Stimulated activated naive CD8-positive, alpha-beta T cell treated with anti-CD3 and anti-CD28 coated beads, Interleukin-15, amount 100 ng/mL, for 72 hours (primary cell): Measurements from ENCODE around the gene HOXA7.

ENCODE experiments used
- ATAC-seq: fragments of 150-1000 bp; cut with Tn5 transposase; 2 replicates; pipeline ENCODE4 v1.10.0; 2021; ENCODE audit warnings: mild to moderate bottlenecking, moderate library complexity
- DNase-seq, 2 donors: peaks; one replicate each; pipeline ENCODE4 v3.0.0; 2021 to 2022
- H3K27ac Mint-ChIP-seq, 2 donors: one replicate each; pipeline ENCODE4 v1.8.0; 2022; ENCODE audit warnings: mild to moderate bottlenecking in 2 of 2, mixed read lengths in 2 of 2, moderate library complexity in 2 of 2
- H3K27me3 Mint-ChIP-seq: one replicate; pipeline ENCODE4 v1.8.0; 2022; ENCODE audit warnings: mixed read lengths
- H3K4me1 Mint-ChIP-seq: one replicate; pipeline ENCODE4 v1.8.0; 2022; ENCODE audit warnings: mild to moderate bottlenecking, mixed read lengths
- H3K4me3 Mint-ChIP-seq, 2 donors: one replicate each; pipeline ENCODE4 v1.8.0; 2022; ENCODE audit warnings: mild to moderate bottlenecking in 2 of 2, mixed read lengths in 2 of 2, moderate library complexity in 1 of 2
- H3K9me3 Mint-ChIP-seq, 2 donors: one replicate each; pipeline ENCODE4 v1.8.0; 2022; ENCODE audit warnings: mixed read lengths in 2 of 2

HOXA7 gene

GRCh38 chr7:27133409-27134231 lies 22.9 kb downstream of the HOXA7 start:
- peak overlapping the region in 1 of 2 donors; percentile 31 for H3K4me3 Mint-ChIP-seq
- DNase-seq (no peak), ATAC-seq (no peak)
- H3K27me3 Mint-ChIP-seq, result peaks cover 70% of the 10 kb centered on the region
- H3K27ac Mint-ChIP-seq, result peak overlapping the region; percentile 34 to 83
- H3K9me3 Mint-ChIP-seq, result no peaks in the 10 kb centered on the region
- H3K4me1 Mint-ChIP-seq, result peaks cover 32% of the 10 kb centered on the region

DNA sequence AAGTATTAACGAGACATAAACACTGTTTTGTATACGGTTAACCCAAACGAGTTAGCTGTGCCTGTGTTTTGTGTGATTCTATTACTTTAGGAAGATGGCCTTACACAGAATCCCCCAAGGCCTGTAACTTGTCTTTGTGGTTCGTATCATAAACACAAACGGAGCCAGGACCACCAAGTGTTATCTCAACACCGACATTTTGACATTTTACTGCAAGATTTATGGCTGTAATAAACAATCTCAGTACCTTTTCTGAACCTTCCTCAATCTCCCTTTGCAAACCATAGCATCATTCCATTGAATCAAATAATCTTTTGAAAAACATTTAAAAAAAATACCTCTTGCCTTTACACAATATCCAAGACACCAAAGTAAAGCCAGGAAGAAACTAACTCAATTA lies 23.5 kb downstream of the HOXA7 start:
- Mint-ChIP-seq H3K27ac (no peak overlapping the region), H3K4me3 (no peak overlapping the region), H3K9me3 (no peaks in the 10 kb centered on the region), H3K4me1 (peaks cover 32% of the 10 kb centered on the region), H3K27me3 (peaks cover 70% of the 10 kb centered on the region)
- DNase-seq (no peak), ATAC-seq (no peak)

DNA sequence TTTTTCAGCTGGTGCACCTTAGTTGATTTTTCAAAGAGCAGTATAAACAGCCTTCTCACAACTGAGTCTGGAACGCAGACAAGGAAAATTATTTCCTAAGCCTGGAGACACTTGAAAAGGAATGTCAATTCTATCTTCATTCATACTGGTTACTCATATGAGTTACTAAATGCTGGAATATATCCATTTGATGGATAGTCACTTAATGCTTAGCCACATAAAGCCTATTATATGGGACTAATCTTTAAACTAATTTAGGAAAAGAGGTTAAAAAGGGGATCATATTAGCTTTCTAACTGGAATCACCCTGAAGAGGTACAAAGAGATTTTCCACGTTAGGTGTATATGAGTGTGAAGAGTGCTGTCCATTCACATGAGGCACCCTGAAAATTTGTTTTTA lies 24.3 kb downstream of the HOXA7 start:
- Mint-ChIP-seq H3K27ac (no peak overlapping the region), H3K4me3 (no peak overlapping the region), H3K4me1 (peaks cover 30% of the 10 kb centered on the region), H3K9me3 (no peaks in the 10 kb centered on the region), H3K27me3 (peaks cover 70% of the 10 kb centered on the region)
- DNase-seq (no peak), ATAC-seq (no peak)

DNA sequence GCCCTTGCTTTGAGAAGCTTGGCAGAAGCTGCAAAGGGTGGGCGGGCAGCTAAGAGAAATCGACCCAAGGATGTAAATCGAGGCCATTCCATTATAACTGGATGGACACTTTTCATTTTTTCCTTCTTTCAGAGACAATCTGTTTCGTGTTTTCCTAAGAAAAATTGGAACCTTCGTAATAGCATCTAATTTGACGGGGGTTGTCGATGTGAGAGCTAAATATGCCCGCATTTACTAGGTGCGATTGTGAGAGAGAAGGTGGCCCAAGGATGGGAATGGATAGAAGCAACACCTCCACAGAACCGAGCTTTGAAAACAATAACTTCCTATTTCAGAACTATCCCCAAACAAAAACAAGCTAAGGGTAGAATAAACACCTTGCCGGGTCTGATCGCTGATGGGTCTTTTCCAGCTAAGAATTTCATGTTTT lies 25.1 kb downstream of the HOXA7 start:
- peak overlapping the region in 1 of 2 donors; percentile 67 for H3K27ac Mint-ChIP-seq
- no peak for DNase-seq
- H3K4me1 Mint-ChIP-seq, result peaks cover 27% of the 10 kb centered on the region
- no peaks in the 10 kb centered on the region for H3K9me3 Mint-ChIP-seq
- peaks cover 66% of the 10 kb centered on the region for H3K27me3 Mint-ChIP-seq
- peak overlapping the region; percentile 58 to 69 for H3K4me3 Mint-ChIP-seq
- no peak for ATAC-seq

DNA sequence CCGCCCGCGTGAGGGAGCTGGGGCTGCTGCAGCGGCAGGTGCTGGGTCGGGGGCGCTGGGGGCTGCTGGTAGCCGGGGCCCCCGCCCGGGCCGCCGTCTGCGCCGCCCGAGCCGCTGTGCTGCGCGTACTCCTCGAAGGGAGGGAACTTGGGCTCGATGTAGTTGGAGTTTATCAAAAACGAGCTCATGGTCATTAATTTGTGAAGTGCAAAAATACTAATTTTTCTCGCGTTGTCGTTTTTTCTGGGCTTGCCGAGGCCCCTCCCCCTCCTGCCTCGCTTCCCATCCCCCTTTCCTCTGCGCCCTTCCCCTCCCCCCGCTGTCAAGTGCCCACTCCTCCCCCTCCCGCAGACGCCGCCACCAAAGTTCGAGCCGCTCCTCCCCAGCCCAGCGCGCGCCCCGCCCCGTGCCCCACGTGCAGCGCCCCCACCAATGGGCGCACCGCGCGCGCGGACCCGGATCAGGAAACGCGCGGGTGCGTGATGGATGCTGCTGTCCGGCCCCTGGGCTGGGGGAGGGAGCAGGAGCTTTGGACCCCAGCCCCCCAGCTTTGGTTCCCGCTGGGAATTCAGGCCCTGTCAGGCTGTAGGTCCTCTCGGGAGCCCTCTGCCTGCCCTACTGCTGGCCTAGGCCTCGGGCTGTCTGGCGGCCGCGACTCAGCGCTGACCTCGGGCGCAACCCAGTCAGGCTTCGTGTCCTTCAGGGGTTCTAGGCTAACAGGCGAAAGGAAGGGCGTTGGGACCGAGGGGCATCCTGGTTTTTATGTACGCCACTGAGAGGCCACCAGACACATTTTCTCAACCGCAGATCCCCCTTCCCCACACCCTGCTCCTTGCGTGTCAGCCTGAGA lies 25.7 kb downstream of the HOXA7 start, which contains the start of gene HOXA4:
TSS of gene HOXA4 (minus strand) at position 218 of the 850 bp plus-strand sequence. CDS start at position 194, 24 bp downstream.
- Mint-ChIP-seq H3K9me3 (no peaks in the 10 kb centered on the region), H3K27ac (peak within 1 kb of the TSS; percentile 61 to 67), H3K4me3 (peak within 1 kb of the TSS; percentile 58 to 74), H3K4me1 (peaks cover 21% of the 10 kb centered on the region), H3K27me3 (peaks cover 64% of the 10 kb centered on the region)
- DNase-seq (peak; percentile 72 to 80), ATAC-seq (peak; percentile 77)

DNA sequence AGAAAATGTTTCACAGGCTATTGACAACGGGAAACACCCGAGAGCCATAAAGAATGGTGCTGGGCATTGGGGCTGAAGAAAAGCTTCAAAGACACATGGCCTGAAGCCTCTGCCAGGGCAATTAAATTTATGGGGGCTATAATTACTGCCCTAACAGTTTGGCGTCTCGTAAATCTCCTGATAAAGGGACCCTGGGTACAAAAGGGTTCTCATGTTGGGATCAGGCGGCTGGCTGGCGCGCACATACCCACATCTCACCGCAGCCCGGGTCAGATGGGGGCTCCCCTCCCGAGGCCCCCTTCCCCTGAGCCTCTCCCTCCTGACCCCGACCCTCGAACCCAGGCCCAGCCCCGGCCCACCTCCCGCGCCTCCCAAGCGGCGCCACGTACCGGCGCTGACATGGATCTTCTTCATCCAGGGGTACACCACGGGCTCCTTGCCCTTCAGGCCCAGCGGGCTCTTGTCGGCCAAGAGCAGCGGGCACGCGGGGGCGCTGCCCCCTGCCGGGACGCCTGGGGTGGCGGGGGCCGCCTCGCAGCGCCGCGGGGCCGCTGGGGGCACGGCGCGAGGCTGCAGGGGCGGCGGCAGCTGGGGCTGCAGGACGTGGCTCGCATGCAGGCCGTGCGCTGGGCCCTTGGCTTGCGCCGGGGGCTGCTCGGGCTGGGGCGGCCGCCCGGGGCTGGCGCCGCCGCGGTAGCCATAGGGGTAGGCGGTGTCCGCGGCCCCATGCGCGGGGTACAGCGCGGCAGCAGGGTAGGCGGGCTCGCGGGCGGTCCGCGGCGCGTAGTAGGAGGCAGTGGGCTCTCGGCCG lies 26.5 kb downstream of the HOXA7 start:
- no peak for DNase-seq
- peak; percentile 73 for ATAC-seq
- peaks cover 65% of the 10 kb centered on the region for H3K27me3 Mint-ChIP-seq
- H3K9me3 Mint-ChIP-seq, result no peaks in the 10 kb centered on the region
- H3K4me1 Mint-ChIP-seq, result peaks cover 13% of the 10 kb centered on the region
- peak overlapping the region in 1 of 2 donors; percentile 42 for H3K4me3 Mint-ChIP-seq
- no peak overlapping the region for H3K27ac Mint-ChIP-seq

- Mint-ChIP-seq H3K9me3 (no peaks in the 10 kb centered on the region), H3K27ac (peak overlapping the region in 1 of 2 donors; percentile 38), H3K27me3 (peaks cover 65% of the 10 kb centered on the region), H3K4me3 (peak overlapping the region in 1 of 2 donors; percentile 35), H3K4me1 (peaks cover 4% of the 10 kb centered on the region)
- no peak for ATAC-seq
- DNase-seq, result no peak
Measured at GRCh38 chr7:27128776-27129728, 27.4 kb downstream of the HOXA7 start.

DNA sequence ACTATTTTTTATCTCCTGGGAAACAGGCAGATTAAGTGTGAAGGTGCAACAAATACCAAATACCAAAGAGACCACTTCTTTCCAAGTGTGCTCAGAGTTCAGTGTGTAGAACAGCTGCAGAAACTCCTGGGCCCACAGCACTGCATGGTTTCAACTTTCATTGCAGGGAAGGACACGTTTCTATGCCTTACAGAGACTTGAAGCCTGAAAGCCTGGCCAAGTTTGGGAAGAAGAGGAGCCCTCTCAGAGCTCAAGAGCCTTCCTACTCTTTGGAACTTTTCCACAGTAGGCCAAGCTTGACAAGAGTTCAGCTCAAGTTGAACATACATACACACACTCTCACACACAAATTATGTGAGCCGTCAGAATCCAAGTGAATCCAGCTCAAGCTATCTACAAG lies 28.4 kb downstream of the HOXA7 start:
- no peak overlapping the region for H3K27ac Mint-ChIP-seq
- H3K4me1 Mint-ChIP-seq, result no peaks in the 10 kb centered on the region
- H3K9me3 Mint-ChIP-seq, result no peaks in the 10 kb centered on the region
- peaks cover 58% of the 10 kb centered on the region for H3K27me3 Mint-ChIP-seq
- DNase-seq (no peak), ATAC-seq (no peak)
- H3K4me3 Mint-ChIP-seq, result no peak overlapping the region

- DNase-seq (no peak), ATAC-seq (no peak)
- Mint-ChIP-seq H3K27ac (no peak overlapping the region), H3K4me1 (no peaks in the 10 kb centered on the region), H3K9me3 (no peaks in the 10 kb centered on the region), H3K27me3 (peaks cover 54% of the 10 kb centered on the region), H3K4me3 (no peak overlapping the region)
Measured at GRCh38 chr7:27126596-27127327, 29.7 kb downstream of the HOXA7 start.

DNA sequence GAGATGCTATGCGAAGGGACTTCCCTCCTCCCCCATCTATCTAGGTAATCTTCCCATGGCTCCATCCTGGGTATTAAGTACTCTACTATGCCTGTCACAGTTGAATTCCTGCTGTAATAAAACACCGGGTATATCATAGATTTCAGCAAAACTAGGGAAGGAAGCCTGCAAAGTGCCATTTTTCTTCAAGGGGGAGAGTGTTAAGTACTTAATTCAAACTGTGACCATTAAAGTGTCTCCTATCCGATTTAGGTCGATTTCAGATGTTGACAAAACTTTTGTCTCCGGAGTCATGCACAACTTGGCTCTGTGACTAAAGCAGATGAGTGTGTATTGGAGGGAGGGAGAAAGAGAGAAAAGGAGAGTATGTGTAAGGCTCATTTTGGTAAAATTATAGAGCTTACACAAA lies 30.5 kb downstream of the HOXA7 start:
- no peak for DNase-seq
- Mint-ChIP-seq H3K4me1 (no peaks in the 10 kb centered on the region), H3K4me3 (no peak overlapping the region), H3K27ac (no peak overlapping the region), H3K27me3 (peaks cover 54% of the 10 kb centered on the region), H3K9me3 (no peaks in the 10 kb centered on the region)
- no peak for ATAC-seq

- DNase-seq, result no peak
- no peak for ATAC-seq
- Mint-ChIP-seq H3K4me1 (no peaks in the 10 kb centered on the region), H3K4me3 (no peak overlapping the region), H3K27ac (no peak overlapping the region), H3K27me3 (peaks cover 54% of the 10 kb centered on the region), H3K9me3 (no peaks in the 10 kb centered on the region)
Measured at GRCh38 chr7:27124902-27125689, 31.4 kb downstream of the HOXA7 start.

DNA sequence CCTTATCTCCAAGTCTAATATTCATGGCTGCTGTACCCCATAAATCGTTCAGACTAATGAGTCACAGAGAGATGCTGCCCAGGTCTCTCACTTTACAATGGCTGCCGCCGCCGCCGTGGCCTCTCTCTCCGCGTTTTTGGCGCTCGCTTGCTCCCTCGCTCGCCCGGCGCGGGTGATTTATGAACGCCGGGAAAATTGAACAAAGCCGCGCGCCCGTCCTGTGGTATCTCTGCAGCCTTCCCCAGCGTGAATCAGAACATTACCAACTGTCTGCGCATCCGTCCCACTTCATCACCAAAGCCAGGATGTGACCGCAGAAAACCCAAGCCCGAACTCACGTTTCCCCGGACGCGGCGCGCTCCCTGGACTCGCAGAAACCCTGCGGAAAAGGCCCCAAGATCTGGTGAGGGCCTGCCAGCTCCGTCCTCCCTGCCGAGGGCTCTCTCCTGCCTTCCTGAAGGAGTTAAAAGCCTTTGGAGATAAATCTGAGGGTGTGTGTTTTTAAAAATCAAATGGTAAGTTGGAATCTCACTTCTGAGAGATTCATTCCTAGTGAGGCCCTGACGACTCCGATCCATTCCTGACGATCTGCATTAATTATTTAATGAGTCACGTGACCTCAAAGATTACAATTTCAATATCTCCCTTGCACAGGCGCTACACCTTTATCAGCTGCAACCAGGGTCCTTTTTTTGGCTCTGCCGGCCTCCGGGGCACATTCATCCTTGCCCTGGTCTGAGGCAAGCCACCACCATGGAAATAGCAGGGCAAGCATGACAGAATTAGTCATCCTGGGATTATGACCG lies 32.2 kb downstream of the HOXA7 start:
- Mint-ChIP-seq H3K9me3 (no peaks in the 10 kb centered on the region), H3K27me3 (peaks cover 50% of the 10 kb centered on the region), H3K4me1 (no peaks in the 10 kb centered on the region), H3K4me3 (no peak overlapping the region), H3K27ac (peak overlapping the region in 1 of 2 donors; percentile 42)
- ATAC-seq, result no peak
- DNase-seq, result no peak
